Lung (tissue), 12 donors: ENCODE results near the gene NME8. TPM values are rescaled to one million over a fixed set of nuclear protein-coding genes. Genes with fewer than 3 reads are reported as not detected.

Source experiments
- ATAC-seq: fragments of 200-7000 bp; cut with Tn5 transposase; one replicate; pipeline ENCODE4 v1.9.1; 2020; ENCODE audit warnings: moderate number of reproducible peaks; ENCODE audit not compliant: insufficient read depth, low FRiP score
- DNase-seq, 3 donors: peaks; one replicate each; pipeline ENCODE4 v3.0.0-alpha.2; 2013 to 2017
- H3K27ac ChIP-seq, 2 donors: one replicate each; pipeline ENCODE4 v1.5.1; 2013; ENCODE audit warnings: mild to moderate bottlenecking in 2 of 2, moderate library complexity in 2 of 2, control low read depth in 1 of 2, inconsistent platforms in 1 of 2, low read depth in 1 of 2, low read length in 1 of 2
- H3K27me3 ChIP-seq, 3 donors: one replicate each; pipeline ENCODE4 v1.5.1; 2013; ENCODE audit warnings: low read length in 2 of 3; ENCODE audit not compliant: control insufficient read depth in 3 of 3, insufficient read depth in 3 of 3
- H3K36me3 ChIP-seq, 4 donors: one replicate each; pipeline ENCODE4 v1.5.1; 2013; ENCODE audit warnings: low read length in 4 of 4, mild to moderate bottlenecking in 1 of 4, moderate library complexity in 1 of 4; ENCODE audit not compliant: control insufficient read depth in 4 of 4, insufficient read depth in 4 of 4
- H3K4me1 ChIP-seq, 5 donors: one replicate each; pipeline ENCODE4 v1.5.1; 2013; ENCODE audit warnings: low read length in 5 of 5, mild to moderate bottlenecking in 2 of 5, moderate library complexity in 1 of 5; ENCODE audit not compliant: control insufficient read depth in 5 of 5, insufficient read depth in 5 of 5
- H3K4me3 ChIP-seq: one replicate; pipeline ENCODE4 v1.5.1; 2013; ENCODE audit warnings: mild to moderate bottlenecking, control low read depth, moderate library complexity
- H3K9ac ChIP-seq, 2 donors: one replicate each; pipeline ENCODE4 v1.5.1; 2013; ENCODE audit warnings: low read length in 2 of 2, control low read depth in 1 of 2; ENCODE audit not compliant: insufficient read depth in 1 of 2
- H3K9me3 ChIP-seq, 4 donors: one replicate each; pipeline ENCODE4 v1.5.1; 2013; ENCODE audit warnings: low read length in 3 of 4, mild to moderate bottlenecking in 1 of 4, moderate library complexity in 1 of 4; ENCODE audit not compliant: control insufficient read depth in 4 of 4, insufficient read depth in 3 of 4
- WGBS, 2 donors: extraction: QIAGEN DNeasy Blood & Tissue Kit; methylation state at CpG; one replicate each; pipeline ENCODE4 v1.1.7; 2013; 5-methylcytosine and 5-hydroxymethylcytosine counted together
- polyA plus RNA-seq, 2 donors: library from polyadenylated mRNA; stranded (reverse); fragments of 200-250 nt; gene quantifications; one replicate each; pipeline ENCODE4 v1.2.1, GENCODE V29; 2013
- total RNA-seq, 2 donors: library from RNA; depleted of rRNA in 1 of 2; stranded (reverse); fragments of >200 nt in 1 of 2; gene quantifications; one replicate each; pipeline ENCODE4 v1.2.1, GENCODE V29; 2014 to 2021
- TF ChIP-seq, protein P1 (sequence below): IDR thresholded peaks from 2 replicates; pipeline ENCODE4 v1.5.1; 2012; ENCODE audit warnings: mild to moderate bottlenecking; ENCODE audit errors: control extremely low read depth, extremely low read depth
- donor health status: control.
- donor health status: control.
- donor health status: Bipolar disorder and iron deficiency.
- donor health status: healthy.
- donor health status: DM: yes; HTN: yes; CAD: no.

The NME8 gene
- total and polyA plus RNA-seq, 4 donors, result 0.28 to 1.8 (median 0.71) TPM

DNA sequence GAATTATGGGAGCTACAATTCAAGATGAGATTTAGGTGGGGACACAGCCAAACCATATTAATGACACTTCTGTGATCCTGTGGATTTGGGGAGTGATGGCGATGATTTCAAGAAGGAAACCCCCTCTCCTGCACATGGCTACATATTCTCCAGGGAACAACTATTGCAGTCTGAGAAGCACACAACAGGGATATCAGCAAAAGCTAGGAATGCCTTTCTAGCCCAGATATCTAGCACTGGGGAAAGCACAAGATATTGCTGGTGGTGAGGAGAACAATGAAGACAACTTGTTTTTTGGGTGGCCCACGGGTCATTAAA, 96.3 kb downstream of the NME8 start:
- Histone ChIP-seq H3K9ac (no peak overlapping the region), H3K4me3 (no peak overlapping the region), H3K9me3 (no peaks in the 10 kb centered on the region), H3K4me1 (peaks cover 0 to 9% (median 3%) of the 10 kb centered on the region in 5 donors), H3K36me3 (peaks cover 0 to 3% (median 0%) of the 10 kb centered on the region in 4 donors), H3K27ac (no peak overlapping the region), H3K27me3 (no peaks in the 10 kb centered on the region)
- ATAC-seq (no peak), DNase-seq (no peak)
- WGBS, 2 donors, result 81 to 96% methylated on average over 2 of the region's 2 CpGs
- TF ChIP-seq, protein P1, sequence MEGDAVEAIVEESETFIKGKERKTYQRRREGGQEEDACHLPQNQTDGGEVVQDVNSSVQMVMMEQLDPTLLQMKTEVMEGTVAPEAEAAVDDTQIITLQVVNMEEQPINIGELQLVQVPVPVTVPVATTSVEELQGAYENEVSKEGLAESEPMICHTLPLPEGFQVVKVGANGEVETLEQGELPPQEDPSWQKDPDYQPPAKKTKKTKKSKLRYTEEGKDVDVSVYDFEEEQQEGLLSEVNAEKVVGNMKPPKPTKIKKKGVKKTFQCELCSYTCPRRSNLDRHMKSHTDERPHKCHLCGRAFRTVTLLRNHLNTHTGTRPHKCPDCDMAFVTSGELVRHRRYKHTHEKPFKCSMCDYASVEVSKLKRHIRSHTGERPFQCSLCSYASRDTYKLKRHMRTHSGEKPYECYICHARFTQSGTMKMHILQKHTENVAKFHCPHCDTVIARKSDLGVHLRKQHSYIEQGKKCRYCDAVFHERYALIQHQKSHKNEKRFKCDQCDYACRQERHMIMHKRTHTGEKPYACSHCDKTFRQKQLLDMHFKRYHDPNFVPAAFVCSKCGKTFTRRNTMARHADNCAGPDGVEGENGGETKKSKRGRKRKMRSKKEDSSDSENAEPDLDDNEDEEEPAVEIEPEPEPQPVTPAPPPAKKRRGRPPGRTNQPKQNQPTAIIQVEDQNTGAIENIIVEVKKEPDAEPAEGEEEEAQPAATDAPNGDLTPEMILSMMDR, result no peak

DNA sequence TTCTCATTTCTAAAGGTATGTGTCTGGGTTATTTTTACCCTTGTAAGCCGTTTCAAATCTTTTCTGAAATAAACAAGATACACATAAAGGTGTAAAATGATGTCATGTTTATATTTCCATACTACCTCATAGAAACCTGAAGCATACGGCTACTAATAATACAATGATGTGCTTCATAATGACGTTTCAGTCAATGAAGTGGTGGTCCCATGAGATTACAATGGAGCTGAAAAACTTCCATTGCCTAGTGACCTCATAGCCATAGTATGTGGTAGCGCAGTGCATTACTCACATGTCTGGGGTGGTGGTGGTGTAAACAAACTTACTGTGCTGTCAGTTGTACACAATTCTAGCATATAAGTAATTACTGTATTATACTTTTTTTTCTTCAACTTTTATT, 96.9 kb downstream of the NME8 start:
- no peak for ATAC-seq
- WGBS, 2 donors, result 79 to 92% methylated on average over 4 of the region's 4 CpGs
- no peak overlapping the region for H3K27ac ChIP-seq
- TF ChIP-seq, protein P1, result no peak
- no peak overlapping the region for H3K9ac ChIP-seq
- H3K27me3 ChIP-seq, result no peaks in the 10 kb centered on the region
- H3K36me3 ChIP-seq, result peaks cover 0 to 3% (median 0%) of the 10 kb centered on the region in 4 donors
- no peaks in the 10 kb centered on the region for H3K9me3 ChIP-seq
- peaks cover 0 to 9% (median 3%) of the 10 kb centered on the region in 5 donors for H3K4me1 ChIP-seq
- H3K4me3 ChIP-seq, result no peak overlapping the region
- DNase-seq, result no peak

DNA sequence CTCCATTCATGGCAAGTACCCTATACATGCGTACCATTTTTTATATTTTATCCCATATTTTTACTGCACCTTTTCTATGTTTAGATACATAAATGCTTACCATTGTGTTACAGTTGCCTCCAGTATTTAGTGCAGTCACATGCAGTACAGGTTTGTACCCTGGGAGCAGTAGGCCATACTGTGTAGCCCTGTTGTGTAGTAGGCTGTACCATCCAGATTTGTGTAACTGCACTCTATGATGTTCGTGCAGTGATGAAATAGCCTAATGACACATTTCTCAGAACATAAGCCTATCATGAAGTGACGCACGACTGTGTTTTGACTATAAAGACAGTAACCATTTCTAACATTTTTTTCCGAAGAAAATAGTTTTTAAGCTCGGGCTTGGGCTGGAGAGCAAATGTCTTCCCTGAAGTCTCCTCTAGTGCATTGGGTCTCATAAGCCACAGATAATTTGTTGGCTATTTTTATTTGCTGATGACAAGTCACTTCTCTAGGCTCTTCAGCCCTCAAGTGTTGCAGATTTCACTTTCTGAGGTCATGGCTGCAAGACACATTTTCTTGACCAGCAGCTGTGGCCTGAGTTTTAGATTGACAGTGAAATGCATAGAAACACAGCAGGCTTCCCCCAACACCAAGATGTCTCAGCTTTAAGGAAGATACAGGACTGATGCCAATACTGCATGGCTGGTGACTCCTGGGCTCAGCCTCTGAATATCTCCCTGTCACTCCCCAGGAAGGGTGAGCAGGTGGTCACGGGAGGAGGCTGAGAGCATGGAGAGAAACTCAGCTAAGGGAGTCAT, 98.9 kb downstream of the NME8 start:
- Histone ChIP-seq H3K36me3 (peaks cover 0 to 6% (median 0%) of the 10 kb centered on the region in 4 donors), H3K27me3 (no peaks in the 10 kb centered on the region), H3K27ac (no peak overlapping the region), H3K9ac (no peak overlapping the region), H3K9me3 (peaks cover 0 to 2% (median 0%) of the 10 kb centered on the region in 4 donors), H3K4me1 (peaks cover 0 to 11% (median 3%) of the 10 kb centered on the region in 5 donors), H3K4me3 (no peak overlapping the region)
- ATAC-seq (no peak), DNase-seq (no peak)
- TF ChIP-seq, protein P1, result no peak
- WGBS, 2 donors, result 89% methylated on average over 7 of the region's 7 CpGs

DNA sequence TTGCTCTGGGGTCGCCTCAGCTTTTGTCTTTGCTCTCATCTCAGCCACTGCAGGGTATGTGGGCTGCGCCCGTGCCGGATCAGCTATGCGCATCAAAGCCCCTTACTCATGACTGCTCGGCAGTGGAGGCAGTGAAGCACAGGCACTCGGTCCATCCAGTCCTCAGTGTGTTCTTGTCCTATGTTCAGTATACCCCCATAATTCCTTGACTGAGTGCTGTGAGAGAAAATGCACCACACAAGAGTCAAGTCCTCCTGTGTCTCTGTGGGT, 99.5 kb downstream of the NME8 start:
- WGBS, 2 donors, result 85 to 89% methylated on average over 7 of the region's 7 CpGs
- H3K27me3 ChIP-seq, result no peaks in the 10 kb centered on the region
- ATAC-seq, result no peak
- peaks cover 0 to 2% (median 0%) of the 10 kb centered on the region in 4 donors for H3K9me3 ChIP-seq
- no peak for DNase-seq
- no peak overlapping the region for H3K27ac ChIP-seq
- H3K4me3 ChIP-seq, result no peak overlapping the region
- H3K9ac ChIP-seq, result no peak overlapping the region
- TF ChIP-seq, protein P1, result no peak
- H3K4me1 ChIP-seq, result peaks cover 0 to 10% (median 3%) of the 10 kb centered on the region in 5 donors
- H3K36me3 ChIP-seq, result peaks cover 0 to 6% (median 0%) of the 10 kb centered on the region in 4 donors
